HUES6 (cell line): ENCODE data around the gene FEM1C.

Source experiments
- H3K27ac ChIP-seq: 2 replicates; pipeline ENCODE4 v1.7.0; 2013; ENCODE audit warnings: low read depth, mild to moderate bottlenecking, low read length, inconsistent platforms
- H3K27me3 ChIP-seq: 2 replicates; pipeline ENCODE4 v1.6.1; 2013; ENCODE audit warnings: low read length; ENCODE audit not compliant: control insufficient read depth, insufficient read depth
- H3K36me3 ChIP-seq: 2 replicates; pipeline ENCODE4 v1.6.1; 2013; ENCODE audit warnings: low read length; ENCODE audit not compliant: control insufficient read depth, insufficient read depth
- H3K4me1 ChIP-seq: 2 replicates; pipeline ENCODE4 v1.6.1; 2013; ENCODE audit warnings: low read length; ENCODE audit not compliant: control insufficient read depth, insufficient read depth
- H3K4me3 ChIP-seq: 2 replicates; pipeline ENCODE4 v1.5.1; 2013; ENCODE audit warnings: low read depth, low read length
- H3K9ac ChIP-seq: one replicate; pipeline ENCODE4 v1.6.1; 2013; ENCODE audit warnings: mild to moderate bottlenecking, low read length
- H3K9me3 ChIP-seq: 2 replicates; pipeline ENCODE4 v1.6.1; 2013; ENCODE audit warnings: low read depth, low read length; ENCODE audit not compliant: control insufficient read depth, insufficient read depth

FEM1C gene

DNA sequence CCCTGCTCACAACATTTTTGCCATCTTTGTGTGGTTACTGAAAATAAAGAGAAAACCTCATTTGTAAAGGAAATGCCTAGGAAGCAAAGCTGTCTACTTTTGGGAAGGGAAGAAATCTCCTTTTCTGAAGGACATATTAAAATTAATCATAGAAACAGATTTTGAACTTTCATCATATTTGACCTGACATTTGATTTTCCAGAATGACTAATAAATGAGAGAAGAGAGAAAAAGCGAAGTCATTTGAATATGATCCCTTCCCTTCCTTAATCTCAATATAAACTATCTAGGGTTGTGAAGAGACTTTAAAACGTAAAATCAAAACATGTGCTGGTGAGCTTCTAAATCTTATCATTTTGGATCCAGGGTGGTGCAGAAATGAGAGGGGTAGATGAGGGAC lies 66.3 kb downstream of the FEM1C start:
- no peak overlapping the region for H3K27ac ChIP-seq
- H3K9me3 ChIP-seq = no peaks in the 10 kb centered on the region
- no peaks in the 10 kb centered on the region for H3K27me3 ChIP-seq
- no peaks in the 10 kb centered on the region for H3K4me1 ChIP-seq
- H3K36me3 ChIP-seq = no peaks in the 10 kb centered on the region
- H3K9ac ChIP-seq = no peak overlapping the region
- H3K4me3 ChIP-seq = no peak overlapping the region

DNA sequence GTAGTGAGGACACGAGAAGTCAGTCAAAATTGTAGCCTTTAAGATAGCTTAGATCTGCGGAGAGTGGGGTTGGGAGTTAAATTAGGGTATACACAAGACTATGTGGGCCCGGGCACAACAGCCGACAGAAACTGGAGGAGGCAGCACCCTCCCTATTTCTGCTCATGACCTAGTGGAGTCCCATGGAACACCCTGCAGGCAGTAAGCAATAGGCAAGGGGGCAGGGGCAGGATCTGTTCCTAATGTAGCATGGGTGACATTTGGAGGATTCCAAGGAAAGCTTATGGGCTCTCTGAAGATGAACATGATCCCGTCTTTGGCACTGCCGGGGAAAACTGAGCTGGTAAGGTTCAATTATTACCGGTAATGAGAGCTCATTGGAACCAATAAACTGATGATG lies 67.0 kb downstream of the FEM1C start:
- no peaks in the 10 kb centered on the region for H3K36me3 ChIP-seq
- H3K9ac ChIP-seq = no peak overlapping the region
- no peaks in the 10 kb centered on the region for H3K9me3 ChIP-seq
- H3K27me3 ChIP-seq = no peaks in the 10 kb centered on the region
- H3K4me3 ChIP-seq = no peak overlapping the region
- H3K4me1 ChIP-seq = peaks cover 3% of the 10 kb centered on the region
- H3K27ac ChIP-seq = no peak overlapping the region

DNA sequence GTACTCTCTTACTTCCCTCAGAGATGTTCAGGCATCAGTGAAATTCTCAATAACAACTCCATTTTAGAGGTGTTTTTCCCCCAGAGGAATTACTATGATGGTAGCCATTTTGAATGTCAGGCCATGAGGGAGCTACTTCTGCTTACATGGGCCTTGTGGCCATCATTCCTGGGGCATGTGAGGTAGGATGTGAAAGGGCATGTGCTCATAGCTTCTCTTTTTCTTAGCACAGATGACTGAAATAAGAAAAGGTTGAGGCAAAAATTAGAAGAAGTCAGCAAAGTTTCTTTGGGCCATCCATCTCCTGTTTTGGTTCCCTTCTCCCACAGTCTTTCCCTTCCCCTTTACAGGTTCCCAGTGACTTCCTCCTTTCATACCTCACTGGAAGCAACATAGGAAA lies 68.8 kb downstream of the FEM1C start:
- Histone ChIP-seq H3K27ac (no peak overlapping the region), H3K9ac (no peak overlapping the region), H3K27me3 (no peaks in the 10 kb centered on the region), H3K4me1 (peaks cover 10% of the 10 kb centered on the region), H3K9me3 (no peaks in the 10 kb centered on the region), H3K36me3 (no peaks in the 10 kb centered on the region), H3K4me3 (no peak overlapping the region)

DNA sequence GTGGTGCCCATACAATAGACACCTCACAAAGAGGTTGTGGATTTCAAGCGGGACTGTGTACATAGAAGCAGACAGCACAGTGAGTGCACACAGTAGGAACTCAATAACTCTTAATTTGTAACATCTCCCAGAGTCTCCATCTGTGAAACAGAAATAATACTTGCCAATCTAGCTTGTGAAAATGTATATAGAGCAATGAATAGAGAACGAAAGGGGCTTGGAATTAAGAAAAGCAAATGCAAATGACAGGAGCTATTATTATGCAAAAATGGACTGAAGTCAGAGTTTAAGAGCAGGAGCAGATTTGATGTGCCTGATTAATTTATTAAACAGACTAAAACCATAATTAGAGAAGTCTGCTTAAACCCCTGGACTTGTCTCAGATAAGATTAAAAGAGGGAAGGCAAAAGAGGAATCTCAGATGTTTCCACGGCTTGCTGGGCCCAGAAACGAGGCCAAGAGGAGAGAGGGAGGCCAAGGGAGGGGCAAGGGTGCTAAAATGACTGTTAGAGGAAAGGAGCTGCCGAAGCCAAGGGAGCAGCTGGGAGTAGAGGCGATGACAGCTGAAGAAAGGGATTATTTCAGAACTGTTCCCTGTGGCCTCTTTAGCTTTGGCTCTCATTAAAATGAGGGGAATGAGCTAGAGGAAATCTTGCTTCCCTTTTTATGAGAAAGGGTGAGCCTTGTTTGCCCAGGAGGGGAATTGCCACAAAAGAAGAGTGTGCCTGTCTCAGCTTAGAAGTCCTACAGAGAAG lies 72.1 kb downstream of the FEM1C start:
- no peak overlapping the region for H3K4me3 ChIP-seq
- no peak overlapping the region for H3K27ac ChIP-seq
- peaks cover 10% of the 10 kb centered on the region for H3K4me1 ChIP-seq
- no peak overlapping the region for H3K9ac ChIP-seq
- H3K27me3 ChIP-seq = no peaks in the 10 kb centered on the region
- no peaks in the 10 kb centered on the region for H3K9me3 ChIP-seq
- H3K36me3 ChIP-seq = no peaks in the 10 kb centered on the region

DNA sequence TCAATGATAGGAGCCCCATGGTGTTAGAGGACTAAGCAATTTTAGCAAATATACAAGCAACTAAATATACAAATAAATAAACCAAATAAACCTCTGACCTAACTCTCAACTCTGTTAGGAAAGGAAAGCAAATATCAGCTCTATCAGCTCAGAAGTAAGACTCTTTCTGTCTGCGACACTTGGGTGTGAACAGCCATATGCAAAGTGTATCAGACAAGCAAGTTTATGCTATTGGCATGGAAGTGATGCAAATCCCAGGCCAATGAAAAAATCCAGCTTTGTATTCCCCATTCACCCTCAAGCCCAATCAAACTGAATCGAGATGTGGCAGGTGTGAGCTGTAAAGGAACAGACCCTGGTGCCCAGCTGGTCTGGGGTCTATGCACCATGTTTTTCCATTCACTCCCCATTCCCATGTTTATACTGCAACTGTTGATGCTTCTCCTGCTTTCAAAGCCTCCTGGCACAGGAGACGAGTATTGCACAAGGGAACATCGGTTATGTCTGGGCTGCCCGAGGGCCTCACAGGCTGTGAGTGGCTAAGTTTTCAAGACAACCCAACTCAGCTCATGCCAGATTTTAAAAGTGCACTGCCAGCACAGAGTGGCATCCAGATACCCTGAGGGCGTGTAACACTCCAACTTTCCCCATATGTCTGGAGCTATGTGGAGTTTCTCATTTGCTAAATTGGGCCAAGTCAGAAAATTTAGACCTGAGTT lies 73.1 kb downstream of the FEM1C start:
- H3K36me3 ChIP-seq = no peaks in the 10 kb centered on the region
- H3K9me3 ChIP-seq = no peaks in the 10 kb centered on the region
- H3K27me3 ChIP-seq = no peaks in the 10 kb centered on the region
- no peak overlapping the region for H3K4me3 ChIP-seq
- no peak overlapping the region for H3K27ac ChIP-seq
- H3K9ac ChIP-seq = no peak overlapping the region
- peaks cover 10% of the 10 kb centered on the region for H3K4me1 ChIP-seq

DNA sequence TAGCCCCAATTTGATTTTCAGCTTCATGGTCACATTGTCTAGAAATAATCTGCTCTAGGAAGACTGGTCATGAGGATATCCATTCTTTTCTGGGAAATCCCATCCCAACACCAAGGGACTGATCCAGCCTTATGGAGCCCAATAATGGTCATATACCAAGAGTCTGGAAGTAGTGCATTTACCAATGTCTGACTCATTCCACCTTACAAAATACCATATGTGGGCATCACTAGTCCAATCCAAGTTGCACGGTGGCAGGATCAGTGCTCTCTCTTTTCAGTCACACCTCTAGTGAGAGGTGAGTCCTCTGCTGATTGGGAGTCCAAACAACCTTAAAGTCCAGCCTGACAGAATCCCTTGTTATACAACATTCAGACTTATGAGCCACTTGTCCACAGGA lies 73.7 kb downstream of the FEM1C start:
- Histone ChIP-seq H3K4me3 (no peak overlapping the region), H3K36me3 (no peaks in the 10 kb centered on the region), H3K9ac (no peak overlapping the region), H3K9me3 (no peaks in the 10 kb centered on the region), H3K27me3 (no peaks in the 10 kb centered on the region), H3K4me1 (peaks cover 10% of the 10 kb centered on the region), H3K27ac (no peak overlapping the region)
